WTC11 (cell line): ENCODE measurements around the gene CFAP77. TPM values are rescaled to one million over a fixed set of nuclear protein-coding genes. Genes with fewer than 3 reads are reported as not detected.

ENCODE experiments used
- ATAC-seq: fragments of 200-7000 bp; cut with Tn5 transposase; 2 replicates; pipeline ENCODE4 v1.10.0; 2021; ENCODE audit warnings: mild to moderate bottlenecking, moderate library complexity
- CTCF ChIA-PET: fragments of 300-600 bp; sonication (Branson Sonifier 250); formaldehyde crosslinking; loops from one replicate; lab custom pipeline; 2021; ENCODE audit warnings: antibody characterized with exemption; lab: Charles Lee
- POLR2A ChIA-PET: fragments of 350-600 bp; sonication (Branson Sonifier 250); formaldehyde crosslinking; loops from one replicate; lab custom pipeline; 2021; ENCODE audit warnings: antibody characterized with exemption; lab: Charles Lee
- DNase-seq: peaks from one replicate; pipeline ENCODE4 v3.0.0; 2021; ENCODE audit warnings: low spot score
- H3K27ac Mint-ChIP-seq: 2 replicates; pipeline ENCODE4 v1.8.0; 2021; ENCODE audit warnings: mixed read lengths
- H3K27me3 Mint-ChIP-seq: 2 replicates; pipeline ENCODE4 v1.8.0; 2021; ENCODE audit warnings: low read depth, mild to moderate bottlenecking, moderate library complexity, mixed read lengths
- H3K36me3 Mint-ChIP-seq: 2 replicates; pipeline ENCODE4 v1.8.0; 2021; ENCODE audit warnings: mixed read lengths
- H3K4me1 Mint-ChIP-seq: 2 replicates; pipeline ENCODE4 v1.8.0; 2022; ENCODE audit warnings: mixed read lengths
- H3K4me3 Mint-ChIP-seq: 2 replicates; pipeline ENCODE4 v1.8.0; 2021; ENCODE audit warnings: mild to moderate bottlenecking, moderate library complexity, mixed read lengths
- H3K9me3 Mint-ChIP-seq: 2 replicates; pipeline ENCODE4 v1.8.0; 2021; ENCODE audit warnings: mixed read lengths
- CREM ChIP-seq: sonication (generic); formaldehyde crosslinking; IDR thresholded peaks from 2 replicates; pipeline ENCODE4 v1.8.1; 2022; ENCODE audit warnings: mild to moderate bottlenecking, missing genetic modification reagents, moderate library complexity
- CTCF ChIP-seq: fragments of 200-600 bp; IDR thresholded peaks from 2 replicates; pipeline ENCODE4 v1.8.0; 2022; ENCODE audit warnings: antibody characterized with exemption
- E2F4 ChIP-seq: sonication (generic); formaldehyde crosslinking; IDR thresholded peaks from 2 replicates; pipeline ENCODE4 v1.8.1; 2022; ENCODE audit warnings: low read depth, mild to moderate bottlenecking, moderate library complexity, missing genetic modification reagents, borderline replicate concordance
- IRF2 ChIP-seq: sonication (generic); formaldehyde crosslinking; IDR thresholded peaks from 2 replicates; pipeline ENCODE4 v1.8.0; 2022; ENCODE audit warnings: low read depth, missing genetic modification reagents, borderline replicate concordance
- MAX ChIP-seq: sonication (generic); formaldehyde crosslinking; IDR thresholded peaks from 2 replicates; pipeline ENCODE4 v1.8.0; 2022; ENCODE audit warnings: mild to moderate bottlenecking, missing genetic modification reagents
- MLX ChIP-seq: sonication (generic); formaldehyde crosslinking; IDR thresholded peaks from 2 replicates; pipeline ENCODE4 v1.8.1; 2023; ENCODE audit warnings: mild to moderate bottlenecking, missing genetic modification reagents, moderate library complexity
- MXD4 ChIP-seq: fragments of 250-450 bp; sonication (Bioruptor Pico); IDR thresholded peaks from 2 replicates; pipeline ENCODE4 v1.8.0; 2021; ENCODE audit warnings: mild to moderate bottlenecking, moderate library complexity, borderline replicate concordance
- NFE2L1 ChIP-seq: sonication (generic); formaldehyde crosslinking; IDR thresholded peaks from 2 replicates; pipeline ENCODE4 v1.8.1; 2023; ENCODE audit warnings: missing genetic modification reagents
- NR1H2 ChIP-seq: sonication (generic); formaldehyde crosslinking; IDR thresholded peaks from 2 replicates; pipeline ENCODE4 v1.9.0; 2021; ENCODE audit warnings: mild to moderate bottlenecking, moderate library complexity, missing genetic modification reagents
- NR3C1 ChIP-seq: sonication (generic); formaldehyde crosslinking; conservative IDR thresholded peaks from 2 replicates; pipeline ENCODE4 v1.8.1; 2023; ENCODE audit warnings: low read depth, mild to moderate bottlenecking, missing genetic modification reagents
- RORB ChIP-seq: fragments of 250-450 bp; sonication (Bioruptor Pico); IDR thresholded peaks from 2 replicates; pipeline ENCODE4 v1.9.0; 2021; ENCODE audit warnings: mild to moderate bottlenecking
- SOX15 ChIP-seq: fragments of 250-450 bp; sonication (Bioruptor Pico); IDR thresholded peaks from 2 replicates; pipeline ENCODE4 v1.9.0; 2021; ENCODE audit warnings: mild to moderate bottlenecking
- TP53 ChIP-seq: sonication (generic); formaldehyde crosslinking; IDR thresholded peaks from 2 replicates; pipeline ENCODE4 v1.8.1; 2023; ENCODE audit warnings: mild to moderate bottlenecking, missing genetic modification reagents
- ZNF416 ChIP-seq: fragments of 250-450 bp; sonication (Bioruptor Pico); IDR thresholded peaks from 2 replicates; pipeline ENCODE4 v1.9.0; 2021; ENCODE audit warnings: mild to moderate bottlenecking, inconsistent platforms
- ZNF512 ChIP-seq: sonication (generic); formaldehyde crosslinking; IDR thresholded peaks from 2 replicates; pipeline ENCODE4 v1.8.1; 2022; ENCODE audit warnings: missing genetic modification reagents, borderline replicate concordance
- total RNA-seq: library from RNA; stranded (reverse); gene quantifications from 3 replicates; pipeline ENCODE4 v1.2.3, GENCODE V29; 2021
- TF ChIP-seq, protein P1 (sequence below): fragments of 250-450 bp; sonication (Bioruptor Pico); conservative IDR thresholded peaks from 2 replicates; pipeline ENCODE4 v1.9.0; 2021; ENCODE audit warnings: mild to moderate bottlenecking

The CFAP77 gene
- total RNA-seq, 1 experiment from 2014 or later: 1.2 TPM

DNA sequence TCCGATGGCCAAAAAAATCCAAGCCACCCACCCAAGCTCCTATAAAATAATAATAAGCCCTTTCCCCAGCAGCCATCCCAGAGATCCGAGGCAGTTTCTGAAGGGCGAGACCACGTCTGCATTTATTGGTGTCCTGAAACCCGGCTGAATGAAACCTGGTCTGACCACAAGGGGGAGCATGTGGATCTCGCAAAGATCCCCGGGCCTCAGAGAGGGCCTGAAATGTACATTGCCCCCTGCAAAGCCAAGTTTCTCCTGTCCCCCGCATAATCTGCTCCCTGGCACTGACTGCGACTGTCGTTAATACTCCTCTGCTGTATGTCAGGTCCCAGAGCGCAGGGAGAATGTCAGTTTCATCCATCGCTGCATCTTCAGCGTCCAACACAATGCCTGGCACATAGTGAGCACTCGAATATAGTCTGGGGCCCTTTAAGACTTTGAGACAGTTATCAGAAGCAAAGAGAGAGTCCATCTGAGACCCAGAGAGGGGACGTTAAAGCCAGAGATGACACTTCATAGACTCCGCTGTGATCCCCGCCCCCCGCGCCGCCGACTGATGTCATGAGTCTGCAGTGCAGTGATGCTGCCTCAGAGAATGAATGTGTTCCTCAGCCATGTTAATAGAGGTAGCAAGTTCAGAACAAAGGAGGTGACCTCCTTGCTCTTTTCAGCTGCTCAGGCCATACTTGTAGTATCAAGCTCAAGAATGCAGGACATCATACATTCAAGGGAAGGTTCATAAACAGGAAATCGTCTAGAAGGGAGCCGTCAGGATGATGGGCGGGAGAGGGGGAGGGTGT is 97.9 kb downstream of the CFAP77 start:
- POLR2A ChIA-PET: no interaction called here
- no peaks in the 10 kb centered on the region for H3K36me3 Mint-ChIP-seq
- H3K9me3 Mint-ChIP-seq: no peaks in the 10 kb centered on the region
- CTCF ChIA-PET: interaction anchor here (0.7 to 4.3 kb wide), 10 partner anchors 39 to 144 kb away, joined by 3 to 22 read pairs (median 3); no protein-coding TSS in a partner anchor
- no peak overlapping the region for H3K4me3 Mint-ChIP-seq
- H3K27me3 Mint-ChIP-seq: no peaks in the 10 kb centered on the region
- ATAC-seq (peak; percentile 79), DNase-seq (peak; percentile 84)
- peaks cover 28% of the 10 kb centered on the region for H3K4me1 Mint-ChIP-seq
- TF ChIP-seq RORB (no peak), CTCF (peak; percentile 75), MXD4 (CRISPR knock-in tag) (no peak)
- TF ChIP-seq, all 79 proteins: peak for 1
- H3K27ac Mint-ChIP-seq: no peak overlapping the region

GRCh38 chr9:132509928-132510874 is 100.2 kb downstream of the CFAP77 start:
- H3K4me3 Mint-ChIP-seq: no peak overlapping the region
- H3K36me3 Mint-ChIP-seq: no peaks in the 10 kb centered on the region
- H3K27ac Mint-ChIP-seq: no peak overlapping the region
- TF ChIP-seq MLX: no peak
- TF ChIP-seq, protein P1, sequence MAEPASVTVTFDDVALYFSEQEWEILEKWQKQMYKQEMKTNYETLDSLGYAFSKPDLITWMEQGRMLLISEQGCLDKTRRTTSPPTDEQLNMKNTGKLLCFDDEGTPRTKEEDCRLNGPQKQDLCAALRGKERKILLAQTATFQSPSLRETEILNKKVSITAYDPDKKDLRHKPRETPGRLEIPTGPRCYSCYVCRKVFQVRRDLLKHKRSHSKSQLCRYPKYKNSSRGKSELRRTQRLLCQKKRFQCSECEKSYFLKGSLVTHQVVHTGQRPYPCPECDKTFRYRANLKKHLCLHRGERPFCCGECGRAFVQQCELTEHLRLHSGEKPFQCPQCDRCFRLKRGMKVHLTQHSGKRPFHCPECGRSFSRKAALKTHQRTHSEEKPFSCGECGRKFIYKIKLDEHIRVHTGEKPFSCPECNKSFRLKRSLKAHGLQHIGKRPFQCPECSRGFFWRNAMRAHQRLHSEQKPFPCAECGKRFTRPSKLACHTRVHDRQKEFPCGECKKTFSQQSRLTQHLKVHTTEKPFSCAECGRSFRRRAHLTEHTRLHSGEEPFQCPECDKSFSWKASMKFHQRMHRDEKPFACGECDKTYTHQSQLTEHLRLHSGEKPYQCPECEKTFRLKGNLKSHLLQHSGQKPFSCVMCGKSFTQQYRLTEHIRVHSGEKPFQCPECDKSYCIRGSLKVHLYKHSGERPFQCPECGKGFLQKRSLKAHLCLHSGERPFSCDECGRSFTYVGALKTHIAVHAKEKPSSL (CRISPR knock-in tag): no peak
- TF ChIP-seq ZNF416 (CRISPR knock-in tag): no peak
- TF ChIP-seq TP53: no peak
- TF ChIP-seq NFE2L1 (CRISPR knock-in tag): no peak
- no peak for TF ChIP-seq CREM (CRISPR knock-in tag)
- TF ChIP-seq CTCF: no peak
- TF ChIP-seq, all 79 proteins: peak for 0
- no peak for DNase-seq
- Mint-ChIP-seq H3K4me1 (peaks cover 15% of the 10 kb centered on the region), H3K9me3 (no peaks in the 10 kb centered on the region), H3K27me3 (no peaks in the 10 kb centered on the region)
- no peak for ATAC-seq
- ChIA-PET POLR2A (interaction anchor here (0.5 to 1.1 kb wide), 2 partner anchors 43 to 96 kb away, joined by 3 read pairs; no protein-coding TSS in a partner anchor), CTCF (interaction anchor here (1.2 to 2.6 kb wide), 3 partner anchors 36 to 100 kb away, joined by 3 to 8 read pairs (median 4); partner anchors contain the start of gene CFAP77)

DNA sequence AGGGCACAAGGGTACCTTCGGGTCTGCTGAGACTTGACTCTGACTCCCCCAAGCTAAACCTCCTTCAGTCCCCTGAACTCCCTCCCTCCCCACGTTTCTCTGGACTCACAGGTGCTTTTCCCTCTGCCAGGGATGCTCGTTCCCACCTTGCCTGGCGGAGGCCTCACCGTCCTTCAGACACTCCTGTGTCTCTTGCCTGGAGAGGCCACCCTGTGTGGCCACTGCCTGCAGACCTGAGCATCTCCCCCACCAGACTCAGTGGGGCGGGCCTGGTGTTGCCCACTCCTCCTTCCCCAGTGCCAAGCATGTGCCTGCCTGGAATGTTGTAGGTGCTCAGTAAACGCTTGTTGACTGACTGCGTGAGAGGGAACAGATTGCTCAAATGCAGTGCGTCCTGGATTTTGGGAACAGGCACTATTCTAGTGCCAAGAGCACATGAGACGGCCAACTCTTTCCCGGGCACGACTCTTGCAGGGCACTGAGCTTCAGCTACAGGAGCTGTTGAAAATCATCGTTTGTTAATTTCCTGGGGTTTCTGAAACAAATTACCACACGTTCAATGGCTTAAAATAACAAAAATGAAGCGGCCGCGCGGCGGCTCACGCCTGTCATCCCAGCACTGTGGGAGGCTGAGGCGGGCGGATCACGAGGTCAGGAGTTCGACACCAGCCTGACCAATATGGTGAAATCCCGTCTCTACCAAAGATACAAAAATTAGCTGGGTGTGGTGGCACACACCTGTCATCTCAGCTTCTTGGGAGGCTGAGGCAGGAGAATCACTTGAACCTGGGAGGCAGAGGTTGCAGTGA is 101.4 kb downstream of the CFAP77 start:
- ATAC-seq (no peak), DNase-seq (no peak)
- Mint-ChIP-seq H3K9me3 (no peaks in the 10 kb centered on the region), H3K27me3 (no peaks in the 10 kb centered on the region), H3K4me1 (peaks cover 6% of the 10 kb centered on the region; the same call in 1 of the 2 replicates), H3K36me3 (no peaks in the 10 kb centered on the region), H3K4me3 (no peak overlapping the region), H3K27ac (no peak overlapping the region)
- ChIA-PET CTCF (interaction anchor here (0.6 to 2.6 kb wide), 4 partner anchors 35 to 101 kb away, joined by 3 to 8 read pairs (median 4); partner anchors contain the start of gene CFAP77), POLR2A (no interaction called here)
- no peak for TF ChIP-seq NFE2L1 (CRISPR knock-in tag)
- TF ChIP-seq ZNF416 (CRISPR knock-in tag): no peak
- no peak for TF ChIP-seq E2F4 (CRISPR knock-in tag)
- no peak for TF ChIP-seq NR3C1 (CRISPR knock-in tag)
- TF ChIP-seq ZNF512: no peak
- no peak for TF ChIP-seq IRF2
- no peak for TF ChIP-seq SOX15 (CRISPR knock-in tag)
- TF ChIP-seq MAX (CRISPR knock-in tag): no peak
- TF ChIP-seq NR1H2 (CRISPR knock-in tag): no peak
